ELF-1 (cell line): ENCODE measurements around the gene SLC6A11.

Experiments used
- DNase-seq: peaks from one replicate; pipeline ENCODE4 v3.0.0-alpha.2; 2016; ENCODE audit warnings: low read depth, low spot score

SLC6A11 gene

DNA sequence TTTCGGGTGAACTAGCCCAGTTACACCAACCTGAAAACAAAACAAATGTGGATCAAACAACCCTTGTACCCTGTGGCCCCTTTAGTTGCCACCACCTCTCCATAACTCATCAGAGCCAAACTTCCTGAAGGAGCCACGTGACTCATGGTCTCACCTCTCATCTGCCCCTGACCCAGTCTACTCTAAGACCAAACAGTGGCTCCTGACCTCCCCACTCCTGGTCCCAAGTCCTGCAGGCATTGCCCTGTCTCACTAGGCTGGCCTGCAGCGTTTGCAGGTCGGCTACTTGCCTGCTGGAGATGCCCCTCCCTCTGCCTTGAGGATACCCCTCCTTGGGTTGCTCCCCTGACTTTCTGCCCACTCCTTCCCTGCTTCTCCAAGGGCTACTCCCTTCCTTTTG lies 23.1 kb downstream of the SLC6A11 start:
- no peak for DNase-seq

DNA sequence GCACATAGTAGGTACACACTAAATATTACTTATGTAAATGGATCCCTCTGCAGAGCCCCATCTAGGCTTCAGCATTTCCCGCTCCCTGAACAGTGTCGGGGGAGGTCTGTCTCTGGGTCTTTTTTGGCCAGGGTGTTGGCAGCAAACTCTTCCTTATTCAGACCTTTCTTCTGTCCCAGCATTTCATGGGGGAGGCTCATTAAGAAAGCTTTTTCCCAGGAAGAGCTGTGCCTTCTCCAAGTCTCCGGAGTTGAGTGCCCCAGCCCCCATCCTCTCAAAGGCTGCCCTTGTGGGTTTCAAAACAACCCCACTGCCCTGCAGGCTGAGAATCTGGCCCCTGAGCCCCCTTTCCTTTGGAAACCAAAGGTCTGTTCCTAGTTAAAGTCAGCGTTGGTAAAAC lies 25.1 kb downstream of the SLC6A11 start:
- DNase-seq = no peak

- no peak for DNase-seq
Measured at GRCh38 chr3:10843378-10843777, 27.4 kb downstream of the SLC6A11 start.

- DNase-seq = no peak
Measured at GRCh38 chr3:10845001-10845761, 29.2 kb downstream of the SLC6A11 start.

- no peak for DNase-seq
Measured at GRCh38 chr3:10845839-10846656, 30.0 kb downstream of the SLC6A11 start.

DNA sequence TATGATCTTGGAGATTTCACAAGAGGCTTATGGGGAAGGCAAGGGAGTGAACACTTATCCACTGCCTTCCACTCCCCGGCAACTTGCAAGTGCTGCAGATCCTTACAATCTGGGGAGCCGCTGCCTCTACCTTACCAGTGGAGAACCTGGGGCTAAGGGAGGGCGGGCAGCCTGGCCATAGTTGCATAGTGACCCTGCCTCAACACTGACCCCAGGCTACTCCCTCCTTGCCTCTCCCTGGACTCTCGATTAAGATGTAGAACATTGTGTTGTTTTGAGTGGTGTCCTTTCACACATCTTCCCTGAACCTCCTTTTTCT lies 30.6 kb downstream of the SLC6A11 start:
- DNase-seq = no peak

- no peak for DNase-seq
Measured at GRCh38 chr3:10848261-10848660, 32.2 kb downstream of the SLC6A11 start.

DNA sequence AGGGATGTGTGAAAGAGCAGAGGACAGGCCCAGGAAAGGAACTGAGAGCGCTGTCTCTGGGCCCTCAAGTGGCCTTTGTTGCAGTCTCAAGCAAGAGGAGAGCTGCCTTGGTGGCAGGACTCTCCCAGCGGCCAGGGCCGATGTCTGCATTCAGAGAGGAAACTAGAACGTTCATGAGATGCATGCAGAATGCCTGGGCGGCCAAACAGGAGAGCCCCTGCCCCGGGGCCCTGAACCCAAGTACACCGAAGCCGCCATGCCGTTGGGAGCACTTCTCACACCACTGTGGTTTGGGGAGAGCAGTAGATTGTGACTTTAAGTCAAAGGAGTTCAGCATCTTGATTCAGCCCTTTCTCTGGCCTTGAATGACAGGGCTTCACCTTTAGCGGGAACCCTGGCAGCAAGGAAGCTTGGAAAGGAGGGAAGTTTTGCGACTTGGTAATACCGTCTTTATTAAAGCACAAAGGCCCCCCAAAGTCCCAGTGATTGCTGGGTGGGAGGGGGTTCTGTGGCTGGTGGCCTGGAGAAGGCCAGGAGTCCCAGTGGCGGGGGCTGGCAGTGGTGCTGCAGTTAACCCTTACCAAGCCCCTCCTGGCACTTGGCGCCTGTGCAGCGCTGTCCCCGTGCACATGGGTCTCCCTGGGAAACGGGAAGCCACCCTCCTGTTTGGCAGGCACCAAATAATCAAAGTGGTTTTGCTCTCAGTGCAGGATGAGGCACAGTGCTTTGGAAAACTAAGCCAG lies 36.2 kb downstream of the SLC6A11 start:
- no peak for DNase-seq

DNA sequence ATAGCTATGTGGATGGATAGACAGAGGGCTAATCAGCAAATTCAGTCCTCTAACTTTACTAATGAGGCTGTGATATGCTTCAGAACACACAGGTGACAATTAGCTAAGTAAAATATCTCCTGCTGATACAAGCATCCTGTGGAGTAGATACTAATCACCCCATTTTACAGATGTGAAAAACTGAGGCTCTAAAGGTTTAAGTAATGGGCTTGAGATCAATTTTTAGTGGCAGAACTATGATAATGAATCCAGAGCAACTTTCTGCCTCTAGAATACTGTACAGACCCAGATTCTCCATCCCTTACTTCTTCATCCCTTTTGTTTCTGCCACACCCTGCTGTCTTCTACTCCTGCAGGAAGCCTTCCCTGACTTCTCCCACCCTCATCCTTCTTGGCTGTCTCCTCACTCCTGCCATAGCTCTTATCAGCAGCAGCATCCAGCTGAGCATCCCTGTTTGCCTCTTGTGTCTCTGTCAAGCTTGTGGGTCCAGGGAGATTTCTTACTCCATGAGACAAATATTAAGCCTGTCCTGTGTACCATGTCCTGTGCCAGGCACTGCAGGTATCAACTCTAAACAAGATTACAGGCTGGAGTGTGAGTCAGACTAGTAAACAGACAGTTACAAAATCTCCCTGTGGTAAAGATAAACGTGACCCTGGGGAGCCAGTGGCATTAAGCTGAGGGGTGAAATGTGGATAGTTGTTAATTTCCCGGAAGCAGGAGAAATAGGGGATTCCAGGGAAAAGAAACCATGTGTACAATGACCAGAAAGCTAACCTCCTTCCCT lies 39.2 kb downstream of the SLC6A11 start:
- DNase-seq = no peak

DNA sequence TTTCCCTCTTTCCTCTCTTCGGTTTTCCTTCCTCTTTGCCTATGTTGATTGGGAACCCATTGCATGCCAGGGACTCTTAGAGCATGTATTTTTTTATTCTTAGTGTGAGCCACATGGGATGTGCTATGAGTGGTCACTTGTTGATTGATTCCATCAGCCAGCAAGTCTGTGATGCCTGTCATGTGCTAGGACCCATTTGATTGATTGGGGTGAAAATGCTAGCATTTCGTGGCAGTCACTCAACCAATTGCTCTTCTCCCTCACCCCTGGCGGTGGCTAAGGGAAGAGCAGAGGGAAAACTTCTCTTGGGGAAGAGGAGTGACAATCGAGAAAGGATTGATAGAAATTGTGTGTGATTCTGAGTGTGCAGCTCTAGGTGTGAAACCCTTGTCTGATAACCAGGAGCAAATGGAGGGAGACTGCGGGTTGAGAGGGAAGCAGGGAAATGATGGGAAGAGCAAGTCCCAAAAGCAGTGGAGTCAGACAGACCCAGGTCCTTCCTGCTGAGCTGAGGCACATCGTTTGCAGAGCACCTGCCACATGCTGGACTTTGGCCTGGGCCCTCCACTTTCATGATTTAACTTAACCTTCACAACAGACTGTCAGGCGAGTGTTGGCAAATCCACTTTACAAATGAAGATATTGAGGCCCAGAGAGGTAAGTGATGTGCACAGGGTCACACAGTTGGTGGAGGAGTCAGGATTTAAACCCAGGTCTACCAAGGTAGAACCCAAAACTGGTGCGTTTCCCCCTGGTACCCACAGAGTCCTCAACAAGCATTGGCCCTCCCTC lies 40.0 kb downstream of the SLC6A11 start:
- peak; percentile 1 for DNase-seq

DNA sequence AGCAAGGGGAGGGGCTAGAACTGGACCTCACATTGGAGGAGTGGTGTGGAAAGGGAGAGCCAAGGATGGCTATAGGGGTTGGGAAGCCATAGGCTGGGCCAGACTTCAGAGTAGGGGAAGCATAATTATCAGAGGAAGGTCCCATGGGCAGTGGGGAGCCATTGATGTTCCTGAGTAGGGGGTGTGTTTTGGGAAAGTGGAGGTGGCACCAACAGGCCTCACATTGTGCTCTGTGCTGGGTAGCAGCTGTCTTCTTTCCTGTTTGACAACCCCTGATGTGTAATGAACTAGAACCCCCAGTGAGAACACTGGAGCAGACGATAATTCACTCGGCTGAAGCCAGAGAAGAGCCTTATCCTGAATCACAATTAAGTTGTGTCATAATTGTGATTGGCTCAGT lies 41.2 kb downstream of the SLC6A11 start:
- no peak for DNase-seq

DNA sequence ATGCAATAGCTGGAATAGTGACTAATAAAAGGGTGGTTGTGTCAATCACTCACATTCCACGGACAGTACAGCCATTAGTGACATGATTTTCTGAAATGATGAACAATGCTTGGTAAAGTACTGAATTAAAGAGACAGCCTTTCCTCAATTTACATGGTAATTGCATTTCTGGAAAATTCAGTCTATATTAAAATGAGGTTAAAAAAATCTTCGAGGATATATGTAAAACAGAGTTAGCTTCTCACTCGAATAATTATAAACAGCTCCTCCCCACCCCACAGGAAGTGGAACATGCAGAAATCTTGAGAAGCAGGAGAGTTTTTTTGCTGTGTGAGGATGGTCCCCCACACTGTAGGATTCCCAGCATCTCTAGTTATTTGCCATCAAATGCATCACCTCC lies 42.1 kb downstream of the SLC6A11 start:
- no peak for DNase-seq

- DNase-seq = peak; percentile 19
Measured at GRCh38 chr3:10867384-10867783, 51.4 kb downstream of the SLC6A11 start.

DNA sequence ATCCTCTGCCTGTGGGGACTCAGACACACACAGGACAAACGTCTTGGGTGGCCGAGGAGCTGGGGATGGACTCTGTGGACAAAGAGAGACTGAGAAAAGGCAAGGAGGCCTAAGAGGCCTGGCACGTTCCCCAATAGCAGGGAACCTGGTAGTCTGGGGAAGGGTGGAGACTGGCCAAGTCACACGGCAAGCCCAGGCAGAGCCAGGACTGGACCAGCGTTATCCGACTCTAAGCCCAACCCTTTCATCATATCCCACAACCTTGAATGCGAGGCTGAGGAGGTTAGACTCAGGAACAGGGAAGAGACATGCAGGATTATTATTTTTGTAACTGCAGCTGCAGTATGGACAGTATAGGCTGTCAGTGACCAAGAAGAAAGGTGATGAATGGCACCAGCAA lies 53.4 kb downstream of the SLC6A11 start:
- DNase-seq = no peak

- DNase-seq = no peak
Measured at GRCh38 chr3:10870296-10870695, 54.3 kb downstream of the SLC6A11 start.

- DNase-seq = no peak
Measured at GRCh38 chr3:10873415-10873814, 57.4 kb downstream of the SLC6A11 start.

DNA sequence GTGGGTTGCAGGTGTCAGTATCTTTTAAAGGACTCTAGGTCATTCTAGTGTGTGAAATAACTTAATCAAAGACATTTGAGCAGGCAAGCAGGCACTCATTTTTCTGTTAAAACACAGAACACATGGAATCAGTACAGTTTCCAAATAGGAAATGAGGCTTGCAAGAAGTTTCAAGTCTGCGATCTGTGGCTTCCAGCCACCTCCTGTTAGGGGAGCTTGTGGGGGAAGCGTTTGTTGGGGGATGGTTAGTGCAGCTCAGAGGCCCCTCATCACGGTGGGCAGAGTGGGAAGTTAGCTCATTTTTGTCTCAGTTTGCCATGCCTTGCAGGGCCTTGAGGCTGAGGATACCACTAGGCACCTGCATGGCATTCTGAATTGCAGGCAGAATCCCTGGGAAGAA lies 59.9 kb downstream of the SLC6A11 start:
- no peak for DNase-seq

DNA sequence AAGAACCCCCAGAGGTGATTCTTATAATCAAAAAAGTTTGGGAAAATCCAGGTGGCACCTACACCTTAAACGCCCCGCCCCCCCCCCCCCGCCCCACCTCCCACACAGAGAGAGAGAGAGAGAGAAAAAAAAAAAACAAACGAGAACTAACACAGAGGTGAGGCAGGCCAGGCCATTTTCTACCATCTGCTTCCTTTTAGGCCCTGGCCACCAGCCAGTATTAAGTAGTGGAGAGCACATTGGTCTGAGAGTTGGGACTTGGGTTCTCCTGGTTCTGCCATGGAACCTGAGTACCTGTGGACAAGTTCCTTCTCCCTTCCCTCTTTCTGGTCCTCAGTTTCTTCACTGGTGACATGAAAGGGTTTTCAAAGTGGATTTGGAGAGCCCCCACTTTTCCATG lies 60.6 kb downstream of the SLC6A11 start:
- no peak for DNase-seq

DNA sequence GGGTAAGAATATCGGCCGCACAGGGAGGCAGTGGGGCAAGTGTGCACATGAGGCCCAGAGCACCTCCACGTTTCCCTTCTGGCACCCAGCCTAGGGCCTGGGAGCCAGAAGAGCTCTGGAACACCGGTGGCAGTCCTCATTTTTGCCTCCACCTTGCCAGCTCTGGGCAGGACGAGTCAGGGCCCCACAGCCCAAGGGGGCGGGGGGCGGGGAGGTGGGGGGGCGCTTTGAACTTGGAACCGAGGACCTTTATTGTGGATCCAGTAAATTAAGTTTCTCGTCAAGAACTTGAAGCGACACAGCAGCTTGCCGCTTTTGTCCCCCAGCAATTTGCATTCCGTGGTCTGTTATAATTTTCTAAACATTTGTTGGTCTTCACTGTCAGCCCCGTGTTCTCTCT lies 66.8 kb downstream of the SLC6A11 start:
- DNase-seq = no peak

GRCh38 chr3:10883478-10884234 lies 67.6 kb downstream of the SLC6A11 start:
- DNase-seq = peak; percentile 9
